HepG2 (cell line): ENCODE measurements around the gene TRAPPC12.

ENCODE experiments used
- AGO1 ChIP-seq: fragments of 200-400 bp; formaldehyde crosslinking; IDR thresholded peaks from 2 replicates; pipeline ENCODE4 v1.6.1; 2017; ENCODE audit warnings: mild to moderate bottlenecking, low read depth, low read length, moderate library complexity; ENCODE audit not compliant: poor library complexity, severe bottlenecking
- ATF2 ChIP-seq: sonication (generic); formaldehyde crosslinking; IDR thresholded peaks from 2 replicates; pipeline ENCODE4 v1.4.0; 2020; ENCODE audit warnings: missing genetic modification reagents
- STAT6 ChIP-seq: sonication (generic); formaldehyde crosslinking; IDR thresholded peaks from 2 replicates; pipeline ENCODE4 v1.4.0; 2020; ENCODE audit warnings: missing genetic modification reagents, mild to moderate bottlenecking, borderline replicate concordance
- YY1 ChIP-seq: IDR thresholded peaks from 2 replicates; pipeline ENCODE4 v1.6.1; 2011; ENCODE audit warnings: low read length, low read depth, moderate library complexity, mild to moderate bottlenecking; ENCODE audit not compliant: insufficient read depth, insufficient replicate concordance
- ZBTB7A ChIP-seq: sonication (generic); formaldehyde crosslinking; IDR thresholded peaks from 2 replicates; pipeline ENCODE4 v1.8.0; 2022; ENCODE audit warnings: mild to moderate bottlenecking, missing genetic modification reagents

GRCh38 chr2:3345621-3346020 lies 33.9 kb upstream of the TRAPPC12 start:
- TF ChIP-seq ATF2 (CRISPR knock-in tag) (no peak), AGO1 (no peak), STAT6 (no peak), YY1 (no peak), ZBTB7A (CRISPR knock-in tag) (no peak)
